HG03439 (cell line): ENCODE data around the gene TRABD2B.

Experiments used
- ATAC-seq: cut with Tn5 transposase; IDR thresholded peaks from one replicate; pipeline ENCODE4 v1.9.1; 2021; ENCODE audit warnings: mild to moderate bottlenecking, moderate library complexity; ENCODE audit not compliant: unreplicated experiment

Gene TRABD2B

DNA sequence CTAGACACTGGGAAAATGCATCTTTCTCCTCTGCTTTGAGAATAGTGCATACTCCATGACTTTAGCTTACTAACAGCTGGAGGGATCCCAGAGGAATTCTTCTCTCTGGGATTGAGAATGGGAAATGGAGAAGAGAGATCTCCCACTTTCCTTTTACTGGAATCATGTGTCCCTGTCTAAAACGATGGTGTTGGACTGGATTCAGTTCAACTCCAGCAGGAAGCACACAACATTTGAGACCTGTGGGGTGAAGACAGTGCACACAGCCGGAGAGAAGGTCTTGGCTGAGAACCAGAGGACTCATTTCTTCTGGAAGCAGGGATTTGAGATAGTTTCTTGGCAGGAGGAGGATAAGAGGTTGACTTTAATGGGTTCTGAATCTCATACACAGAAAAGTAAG is 58.7 kb downstream of the TRABD2B start:
- no peak for ATAC-seq

DNA sequence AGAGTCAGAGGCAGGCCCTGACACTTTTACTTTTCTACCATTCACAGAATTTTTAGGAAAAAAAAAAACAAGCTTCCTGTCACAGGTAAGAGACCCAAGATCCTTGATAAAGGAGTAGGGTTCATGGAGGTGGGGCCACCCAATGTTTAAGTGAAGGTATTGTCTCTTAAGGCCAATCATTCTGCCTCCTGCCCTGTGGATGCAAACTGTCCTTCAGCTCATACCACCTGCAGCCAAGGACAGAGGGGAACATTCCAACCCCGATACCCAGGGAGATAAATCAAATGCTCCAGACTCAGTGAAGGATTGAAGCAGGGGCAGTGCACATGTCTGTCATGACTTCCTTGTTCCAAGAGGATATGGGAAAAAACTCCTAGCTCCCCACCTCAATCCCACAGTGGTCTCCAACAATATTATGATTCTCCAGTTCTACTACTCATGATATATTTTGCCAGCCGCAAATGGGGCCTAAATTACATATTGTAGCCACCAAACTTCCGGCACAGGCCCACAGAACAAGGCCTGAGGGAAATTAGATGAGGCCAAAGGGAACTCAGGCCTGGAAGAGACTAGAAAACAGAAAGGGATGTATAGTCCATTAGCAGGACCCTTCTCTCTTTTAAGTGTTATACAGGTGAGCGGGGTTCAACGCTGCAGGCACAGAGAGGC is 59.5 kb downstream of the TRABD2B start:
- ATAC-seq, result no peak

DNA sequence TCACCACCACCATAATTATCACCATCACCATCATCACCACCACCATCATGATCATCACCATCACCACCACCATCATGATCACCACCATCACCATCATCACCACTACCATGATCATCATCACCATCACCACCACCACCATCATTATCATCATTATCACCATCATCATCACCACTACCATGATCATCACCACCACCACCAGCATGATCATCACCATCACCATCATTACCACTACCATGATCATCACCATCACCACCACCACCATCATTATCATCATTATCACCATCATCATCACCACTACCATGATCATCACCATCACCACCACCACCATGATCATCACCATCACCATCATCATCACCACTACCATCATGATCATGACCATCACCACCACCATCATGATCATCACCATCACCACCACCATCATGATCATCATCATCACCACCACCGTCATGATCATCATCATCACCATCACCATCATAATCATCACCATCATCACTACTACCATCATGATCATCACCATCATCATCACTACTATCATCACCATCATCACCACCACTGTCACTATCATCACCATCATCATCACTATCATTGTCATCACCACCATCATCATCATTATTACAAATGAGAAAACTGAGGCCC is 60.2 kb downstream of the TRABD2B start:
- no peak for ATAC-seq

DNA sequence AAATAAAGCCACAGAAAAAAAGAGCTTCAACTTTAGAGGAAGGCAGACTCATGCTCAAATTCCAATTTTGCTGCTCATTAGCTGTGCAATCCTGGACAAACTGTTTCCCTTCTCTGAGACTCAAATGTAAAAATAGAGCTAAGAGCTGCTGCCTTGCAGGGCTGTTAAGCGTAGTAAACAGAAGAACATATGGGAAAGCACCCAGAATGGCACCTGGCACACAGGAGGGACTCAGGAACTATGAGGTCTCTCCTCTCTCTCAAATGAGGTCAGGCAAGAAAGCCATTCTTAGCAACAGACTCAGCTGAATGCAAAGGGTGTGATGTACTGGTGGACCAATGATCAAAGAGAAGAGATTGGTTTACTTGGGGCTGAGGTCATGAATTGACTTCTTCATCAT is 61.3 kb downstream of the TRABD2B start:
- ATAC-seq, result no peak

DNA sequence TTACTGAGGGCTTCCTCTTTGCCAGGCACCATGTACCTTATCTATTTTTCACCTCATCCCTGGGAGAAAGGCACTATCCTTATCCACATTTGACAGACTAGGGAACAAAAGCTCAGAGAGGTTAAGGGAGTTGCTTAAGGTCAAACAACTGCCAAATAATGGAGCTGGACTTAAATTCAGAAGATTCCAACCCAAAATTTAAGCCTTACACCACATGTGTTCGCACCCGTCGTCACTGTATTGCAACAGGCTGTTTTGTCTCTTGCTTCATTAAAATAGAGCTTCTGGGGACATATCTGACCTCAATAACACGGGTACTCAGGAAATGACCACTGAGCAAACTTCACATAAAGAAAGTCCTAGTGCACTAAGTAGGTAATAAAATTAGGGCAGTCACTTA is 62.0 kb downstream of the TRABD2B start:
- ATAC-seq, result no peak

DNA sequence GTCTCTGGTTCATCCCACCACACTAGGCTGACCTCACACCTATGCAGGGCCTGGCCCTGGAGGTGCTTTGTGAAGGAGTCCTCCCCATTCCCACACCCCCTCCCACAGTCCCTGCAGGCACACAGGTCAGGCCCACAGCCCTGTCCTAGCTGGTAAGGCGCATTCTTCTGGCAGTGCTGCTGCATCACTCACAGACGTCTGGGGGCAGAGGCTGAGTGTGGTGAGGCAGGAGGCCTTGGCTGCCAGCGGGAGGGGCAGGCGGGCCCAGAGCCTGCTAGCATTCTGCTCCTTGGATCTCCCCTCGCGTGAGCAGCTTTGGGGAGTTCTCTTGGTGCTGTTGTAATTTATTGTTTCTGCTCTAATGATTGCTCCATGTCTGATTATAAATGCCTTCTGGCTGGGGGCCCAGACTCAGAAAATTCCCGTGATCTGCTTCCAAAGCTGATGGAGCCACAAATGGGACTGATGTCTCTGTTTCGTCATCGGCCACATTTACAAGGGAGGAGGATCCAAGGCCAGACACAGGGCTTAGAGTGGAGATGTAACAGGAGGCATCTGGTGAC is 62.9 kb downstream of the TRABD2B start:
- no peak for ATAC-seq

DNA sequence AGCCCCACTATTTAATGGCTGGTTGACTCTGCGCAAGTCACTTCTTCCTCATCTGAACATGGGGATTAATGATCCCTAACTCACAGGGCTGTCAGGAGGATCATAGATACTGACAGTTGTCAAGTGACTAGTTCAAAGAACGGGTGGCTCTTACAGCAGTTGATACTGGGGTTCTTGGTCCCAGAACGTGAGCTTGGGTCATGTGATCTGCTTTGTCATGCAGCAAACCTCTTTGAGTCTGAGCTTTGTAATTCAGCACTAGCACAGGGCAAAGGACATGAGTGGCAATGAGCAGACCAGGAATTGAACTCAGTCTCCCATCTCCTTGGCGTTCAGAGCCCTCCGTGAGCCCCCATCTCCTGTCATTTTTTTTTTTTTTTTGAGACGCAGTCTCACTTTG is 64.4 kb downstream of the TRABD2B start:
- ATAC-seq, result no peak

DNA sequence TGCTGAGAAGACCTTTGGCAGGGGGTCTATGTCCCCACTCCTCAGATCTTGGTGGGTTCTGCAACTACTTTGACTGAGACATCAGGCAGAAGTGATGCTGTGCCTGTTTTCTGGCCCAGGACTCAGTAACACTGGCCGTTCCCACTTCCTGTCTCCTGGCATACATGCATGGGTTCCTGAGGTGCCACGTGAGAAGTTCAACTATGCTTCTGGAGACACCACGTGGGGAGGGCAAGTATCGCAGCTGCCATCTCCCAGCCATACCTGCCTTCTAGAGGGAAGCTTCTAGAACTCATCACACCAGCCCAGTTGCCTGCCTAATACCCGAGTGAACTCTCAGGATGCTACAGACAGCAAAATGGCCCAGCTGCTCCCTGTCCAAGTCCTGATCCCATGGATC is 65.8 kb downstream of the TRABD2B start:
- ATAC-seq, result no peak

DNA sequence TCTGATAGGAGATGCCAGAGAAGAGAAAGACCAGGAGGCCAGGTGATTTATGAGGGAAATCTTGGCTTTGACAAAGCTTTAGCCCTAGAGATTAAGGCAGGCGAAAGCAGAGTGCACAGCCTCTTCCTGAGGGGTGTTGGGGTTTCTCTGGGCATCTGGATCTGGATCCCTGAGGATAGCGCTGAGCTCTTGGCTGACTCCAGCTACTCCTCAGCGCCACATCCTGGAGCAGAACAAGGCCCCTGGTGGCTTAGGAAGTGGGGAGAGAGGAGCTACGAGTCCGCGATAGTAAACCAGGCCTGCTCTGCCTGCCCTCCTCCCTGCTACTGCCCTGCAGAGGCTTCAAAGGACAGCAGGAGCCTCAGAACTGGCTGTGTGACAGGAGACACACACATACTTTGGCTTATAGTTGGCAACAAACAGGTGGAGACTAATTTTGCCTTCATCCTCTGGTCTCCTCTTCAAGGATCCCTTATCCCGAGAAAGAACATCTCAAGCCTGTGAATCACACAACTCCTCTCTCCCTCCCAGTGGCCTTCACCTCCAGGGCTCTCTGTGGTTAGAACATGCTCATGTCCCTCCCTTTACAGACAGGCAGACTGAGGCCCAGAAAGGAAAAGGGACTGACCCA is 66.9 kb downstream of the TRABD2B start:
- ATAC-seq, result no peak

DNA sequence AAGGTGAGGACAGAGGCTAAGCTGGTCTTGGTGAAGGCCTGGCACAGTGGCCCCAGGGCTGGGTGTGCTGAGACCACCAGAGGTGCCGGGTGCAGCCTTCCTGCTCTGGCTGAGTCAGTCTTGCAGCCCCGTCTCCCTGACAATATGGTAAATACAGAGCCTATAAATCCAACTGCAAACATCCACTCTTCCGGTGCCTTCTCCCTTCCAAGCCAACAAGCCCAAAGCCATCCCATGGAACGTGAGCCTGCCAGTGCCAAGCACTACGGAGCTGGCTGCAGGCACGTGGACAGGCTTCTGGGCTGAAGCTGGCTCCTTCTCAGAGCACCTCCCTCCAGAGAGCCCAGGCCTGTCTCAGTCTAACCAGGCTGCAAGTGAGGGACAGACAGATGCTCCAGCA is 70.0 kb downstream of the TRABD2B start:
- ATAC-seq, result no peak

DNA sequence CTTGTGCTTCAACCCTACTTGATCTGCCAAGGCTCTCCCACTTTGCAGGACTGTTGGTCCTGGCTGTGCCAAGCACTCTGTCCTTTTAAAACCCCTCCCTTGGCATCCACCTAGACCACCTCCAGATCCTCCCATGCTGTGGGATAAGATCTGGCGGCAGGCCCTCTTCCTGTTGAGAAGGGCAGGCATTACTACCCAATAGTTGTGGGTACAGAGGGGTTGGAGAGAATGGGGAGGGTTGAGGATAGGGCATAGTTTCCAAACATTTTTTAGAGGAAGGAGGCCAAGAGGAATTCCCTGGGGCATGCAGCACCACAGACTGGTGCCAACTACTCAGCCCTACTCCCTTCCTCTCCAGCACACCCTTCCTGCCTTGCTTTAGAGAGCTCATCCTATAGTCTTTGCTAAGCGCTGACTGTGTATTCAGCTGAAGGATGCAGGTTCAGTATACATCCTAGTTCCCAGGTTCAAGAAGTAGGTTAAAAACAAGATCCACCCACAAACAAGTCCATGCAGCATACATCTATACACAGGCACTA is 70.7 kb downstream of the TRABD2B start:
- ATAC-seq, result no peak

DNA sequence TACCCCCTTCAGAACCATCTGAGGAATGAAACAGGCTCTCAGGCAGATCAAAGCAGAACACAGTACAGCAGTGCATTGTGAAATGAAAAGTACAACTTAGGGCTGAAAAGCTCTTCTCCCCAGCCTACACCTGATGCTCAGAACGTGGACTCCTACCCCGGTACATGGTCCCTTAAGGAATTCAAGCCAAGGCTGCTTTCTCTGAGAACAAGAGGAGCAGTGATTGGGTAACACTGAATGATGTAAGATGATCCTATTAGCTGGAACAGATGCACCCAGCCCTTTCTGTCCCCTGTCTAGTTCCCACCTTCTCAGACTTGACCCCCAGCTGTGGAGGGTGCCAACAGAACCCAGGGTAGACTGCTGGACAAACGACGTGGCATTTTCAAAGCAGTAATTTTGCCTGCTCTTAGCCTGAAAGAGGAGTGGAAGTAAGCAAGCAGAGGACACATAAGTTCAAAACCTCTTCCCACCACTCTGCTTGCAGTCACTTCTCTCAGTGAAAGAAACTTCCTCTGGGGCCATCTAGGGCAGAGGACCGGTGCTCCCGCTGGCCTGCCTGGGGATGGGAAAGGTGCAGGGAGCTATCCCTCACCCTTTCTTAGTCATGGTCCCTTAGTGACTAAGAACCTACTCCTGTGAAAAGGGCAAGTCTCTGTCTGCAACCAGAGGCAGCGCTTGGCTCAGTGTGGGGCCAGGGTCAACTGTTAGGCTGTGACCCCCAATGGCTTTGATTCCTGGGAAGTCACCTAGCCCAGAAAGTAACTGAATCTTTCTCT is 72.7 kb downstream of the TRABD2B start:
- no peak for ATAC-seq

DNA sequence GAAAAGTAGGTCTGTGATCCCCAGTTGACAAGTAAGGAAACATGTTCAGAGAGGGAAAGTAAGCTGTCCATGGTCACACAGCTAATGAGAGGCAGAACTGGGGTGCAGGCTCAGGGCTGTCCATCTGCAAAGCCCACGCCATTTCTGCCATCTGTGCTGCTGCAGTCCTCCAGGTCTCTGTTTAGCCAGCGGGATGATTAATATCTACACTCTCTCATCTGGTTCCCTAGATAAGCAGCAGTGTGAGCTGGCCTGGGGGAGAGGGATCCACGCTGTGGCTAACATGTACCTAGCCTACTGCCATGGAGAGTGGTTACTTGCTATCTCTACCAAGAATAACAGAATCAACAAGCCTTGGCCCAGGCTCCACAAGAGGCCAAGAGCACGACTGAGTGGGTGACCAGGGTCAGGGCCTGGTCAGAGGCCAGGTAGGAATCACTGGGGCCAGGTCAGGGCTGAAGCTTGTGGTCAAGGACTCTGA is 75.2 kb downstream of the TRABD2B start:
- no peak for ATAC-seq

DNA sequence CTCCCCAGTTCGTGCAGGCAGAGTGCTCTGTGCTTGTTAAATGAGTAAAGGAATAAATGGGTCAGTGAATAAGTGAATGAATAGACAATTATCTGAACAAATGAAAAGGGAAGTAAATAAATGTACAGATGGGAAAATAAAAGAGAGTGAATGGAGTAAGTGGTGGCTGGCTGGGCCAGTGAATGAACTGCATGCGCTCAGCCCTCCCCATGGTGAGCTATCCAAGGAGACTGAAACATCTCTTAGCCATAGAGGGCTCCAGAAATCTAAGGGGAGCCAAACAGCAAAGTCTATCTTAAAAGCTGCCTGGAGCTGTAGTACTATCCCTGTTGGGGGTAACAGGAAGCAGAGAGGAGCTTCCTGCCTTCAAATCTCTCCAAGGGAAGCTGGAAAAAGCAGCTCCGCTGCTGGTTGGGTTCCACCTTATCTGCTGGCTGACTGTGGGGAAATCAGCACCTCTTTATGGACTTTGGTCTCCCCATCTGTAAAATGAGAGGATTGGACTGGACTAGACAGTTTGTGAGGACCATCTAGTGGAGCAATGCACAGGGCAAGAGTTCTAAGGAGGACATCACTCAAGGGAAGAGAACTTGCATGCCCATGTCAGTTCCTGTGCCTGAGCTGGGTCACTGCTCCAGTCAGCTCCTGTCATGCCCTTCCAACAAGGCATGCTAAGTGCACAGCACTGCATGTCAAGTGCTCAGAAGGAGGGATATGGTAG is 77.9 kb downstream of the TRABD2B start:
- no peak for ATAC-seq

DNA sequence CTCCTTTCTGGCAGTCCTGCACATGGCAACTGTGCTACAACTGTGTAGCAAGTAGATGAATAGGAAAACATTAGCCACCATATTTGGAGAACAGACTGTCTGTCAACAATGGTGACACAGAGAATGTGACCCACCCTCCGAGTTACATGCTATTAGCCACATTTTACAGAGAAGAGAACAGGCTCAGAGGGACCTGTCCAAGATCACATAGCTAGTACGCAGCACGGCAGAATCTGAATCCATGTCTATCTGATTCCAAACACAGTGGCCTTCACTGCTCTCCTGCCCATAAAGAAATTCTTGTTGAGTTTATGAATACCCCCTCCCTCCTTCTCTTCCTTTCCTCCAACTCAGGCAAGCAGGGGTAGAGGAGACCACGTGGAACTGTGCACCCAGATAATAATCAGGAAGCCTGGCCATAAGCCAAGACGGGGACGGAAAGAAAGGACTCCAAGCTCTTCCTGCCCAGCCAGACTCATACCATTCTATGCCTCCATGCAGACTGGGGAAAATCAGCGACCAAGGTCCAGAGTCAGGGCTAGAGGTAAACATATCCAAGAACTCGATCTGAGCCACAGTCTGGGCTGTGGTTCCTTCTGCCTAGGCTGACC is 78.8 kb downstream of the TRABD2B start:
- no peak for ATAC-seq

DNA sequence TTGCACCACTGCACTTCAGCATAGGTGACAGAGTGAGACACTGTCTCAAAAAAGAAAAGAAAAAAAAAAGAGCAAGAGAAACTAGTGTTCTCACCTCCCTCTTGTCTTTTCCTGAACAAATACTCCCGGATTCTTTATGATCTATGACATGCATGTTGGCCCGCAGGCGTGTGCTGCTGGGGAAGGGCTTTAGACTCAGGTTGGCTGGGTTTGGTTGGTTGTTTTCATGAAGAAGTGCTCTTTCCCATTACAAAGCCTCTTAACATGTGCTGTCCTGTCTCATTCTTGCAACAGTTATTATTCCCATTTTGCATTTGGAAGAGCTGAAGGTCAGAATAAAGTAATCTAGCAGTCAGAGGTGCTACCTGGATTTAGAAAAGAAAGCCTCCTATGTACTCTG is 79.5 kb downstream of the TRABD2B start:
- ATAC-seq, result no peak

DNA sequence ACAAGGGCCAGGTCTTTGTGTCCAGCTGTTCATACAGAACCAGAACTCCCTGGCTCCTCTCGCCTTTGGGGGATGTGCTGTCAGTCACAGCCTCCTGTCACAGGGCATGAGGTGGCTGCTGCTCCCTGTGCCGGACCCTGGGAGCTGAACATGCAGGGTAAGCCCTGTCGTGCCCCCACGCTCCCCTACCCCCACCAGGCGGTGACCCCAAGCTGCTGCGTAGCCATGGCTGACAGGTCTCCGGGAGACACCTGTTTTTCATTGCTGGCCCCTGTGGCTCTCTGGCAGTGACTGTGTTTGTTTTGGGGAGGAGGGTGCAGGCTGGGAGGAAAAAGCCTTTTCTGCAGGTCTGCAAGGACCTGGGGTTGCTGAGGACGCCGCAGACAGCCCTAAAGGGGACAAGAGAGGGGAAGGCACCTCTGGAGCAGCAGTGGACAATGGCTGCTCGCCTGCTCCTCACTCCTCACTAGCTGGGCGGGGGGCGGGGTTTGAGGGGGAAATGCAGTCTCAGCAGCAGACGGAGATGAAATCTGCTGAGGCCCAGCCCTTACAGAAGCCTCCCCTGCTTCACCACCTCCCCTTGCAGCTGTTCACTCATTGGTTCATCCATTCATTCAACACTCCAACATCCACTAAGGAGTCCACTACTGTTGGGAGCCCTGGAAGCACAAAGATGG is 81.4 kb downstream of the TRABD2B start:
- ATAC-seq, result no peak

DNA sequence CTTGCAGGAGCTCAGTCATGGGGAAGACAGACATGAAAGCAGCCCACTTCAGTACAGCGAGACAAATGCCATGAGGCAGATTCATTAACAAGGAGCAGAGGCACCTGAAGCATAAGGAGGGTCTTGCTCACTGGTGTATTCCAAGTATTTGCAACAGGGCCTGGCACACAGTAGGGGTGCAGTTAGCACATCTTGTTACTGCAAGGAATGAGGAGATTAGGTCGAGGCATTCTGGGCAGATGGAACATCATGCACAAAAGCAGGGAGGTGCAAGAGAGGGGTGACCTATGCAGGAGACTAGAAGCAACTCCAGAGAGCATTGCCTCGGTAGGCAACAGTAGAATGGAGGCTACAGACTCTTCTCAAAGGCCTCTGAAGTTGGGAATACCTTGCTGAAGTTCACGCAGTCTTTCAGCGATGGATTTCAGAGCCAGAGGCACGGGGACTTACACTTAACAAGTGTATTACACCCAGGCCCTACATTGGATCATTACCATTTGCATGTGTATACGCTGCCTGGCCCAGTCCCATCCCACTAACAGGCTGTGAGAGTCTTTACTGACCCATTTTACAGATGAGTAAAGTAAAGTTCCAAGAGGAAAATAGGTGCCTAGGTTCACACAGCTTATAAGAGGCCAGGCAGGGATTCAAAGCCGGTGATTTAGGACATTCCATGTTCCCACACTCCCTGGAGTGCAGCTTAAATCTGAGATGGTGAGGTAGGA is 82.1 kb downstream of the TRABD2B start:
- no peak for ATAC-seq
